ENCODE results near the gene GARNL3.

GARNL3 gene

DNA sequence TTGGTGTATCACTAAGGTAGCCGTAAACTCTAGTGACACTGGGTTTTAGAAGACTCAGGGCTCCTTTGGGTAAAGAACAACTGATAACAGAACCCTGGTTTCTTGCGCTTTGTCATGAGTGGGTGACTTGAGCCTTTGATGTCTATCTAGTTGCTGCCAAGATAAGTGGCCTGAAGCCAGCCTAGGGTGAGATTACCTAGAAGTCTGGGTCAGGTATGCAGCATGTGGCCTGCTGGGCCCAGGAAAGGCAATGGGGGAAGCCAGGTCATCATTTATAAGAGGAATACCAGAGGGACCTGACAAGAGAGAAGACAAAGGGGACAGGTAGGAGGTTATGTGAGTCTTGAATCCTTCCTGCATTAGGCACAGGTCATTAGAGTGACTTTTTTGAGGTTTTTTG, 23.2 kb upstream of the GARNL3 start:
- no peak for DNase-seq

DNA sequence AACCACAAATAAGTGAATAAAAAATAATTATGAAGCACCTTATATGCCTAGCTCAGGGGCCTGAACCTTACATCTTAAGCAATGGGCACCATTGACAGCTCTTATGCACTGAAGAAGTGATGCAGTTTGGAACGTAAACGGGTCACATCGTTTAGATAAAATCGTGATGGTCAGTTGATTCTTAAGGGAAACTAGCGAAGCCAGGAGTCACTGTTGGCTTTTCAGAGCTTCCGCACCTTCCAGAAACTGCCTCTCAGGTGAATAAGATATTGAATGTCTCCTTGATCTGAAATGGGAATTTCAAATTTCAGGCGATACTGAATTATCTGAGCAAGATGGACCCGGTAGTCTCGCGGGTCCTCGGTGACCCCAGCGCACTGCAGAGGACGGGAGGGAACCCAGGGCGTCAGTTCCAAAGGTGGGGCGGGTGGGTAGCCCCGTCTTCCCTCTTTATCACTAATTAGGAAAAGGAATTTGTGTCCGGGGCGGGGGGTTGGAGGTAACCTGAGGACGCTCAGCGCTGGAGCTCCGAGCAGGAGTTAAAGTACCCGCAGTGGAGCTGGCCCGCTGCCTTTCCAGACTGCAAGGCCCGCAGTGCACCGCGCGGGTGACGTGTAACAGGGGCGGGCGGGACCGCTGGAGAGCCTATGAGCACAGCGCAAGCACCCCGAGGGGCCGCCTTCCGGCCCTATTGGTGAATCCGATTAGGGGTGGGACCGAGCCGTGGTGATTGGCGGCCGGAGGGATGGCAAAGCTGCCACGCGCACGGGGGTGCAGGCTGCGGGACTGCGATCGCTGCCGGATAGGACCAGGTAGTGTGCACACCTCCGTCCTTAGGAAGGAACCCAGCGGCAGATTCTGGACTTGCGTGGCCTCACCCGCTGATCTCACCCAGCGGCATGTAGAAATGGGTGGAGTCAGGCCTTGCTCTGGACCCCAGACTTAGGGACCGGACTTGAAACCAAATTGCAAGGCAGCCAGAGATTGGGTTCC, 19.7 kb upstream of the GARNL3 start:
- peak; percentile 88 for DNase-seq

DNA sequence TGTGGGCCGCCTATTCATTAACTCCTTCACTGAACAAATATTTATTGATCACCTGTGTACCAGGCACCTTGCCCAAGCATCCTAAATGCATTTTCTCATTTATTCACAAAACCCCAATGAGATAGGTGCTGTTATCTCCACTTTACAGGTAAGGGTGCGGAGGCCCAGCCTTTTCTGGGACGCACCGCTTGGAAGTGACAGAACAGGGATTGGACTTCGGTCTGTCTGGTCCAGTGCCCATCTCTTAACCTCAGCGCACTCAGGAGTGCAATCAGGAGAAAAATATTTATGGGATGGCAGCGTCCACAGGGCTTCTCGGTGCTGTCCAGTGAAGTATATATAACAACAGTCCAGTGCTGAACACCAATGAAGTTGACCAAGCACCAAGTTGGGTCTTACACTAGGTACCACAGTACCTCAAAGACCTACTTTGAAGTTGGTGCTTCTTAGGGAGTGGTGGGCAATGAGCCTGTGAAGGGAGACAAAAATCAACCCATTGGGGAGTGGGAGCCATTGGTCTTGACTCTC, 18.9 kb upstream of the GARNL3 start:
- DNase-seq, result no peak

DNA sequence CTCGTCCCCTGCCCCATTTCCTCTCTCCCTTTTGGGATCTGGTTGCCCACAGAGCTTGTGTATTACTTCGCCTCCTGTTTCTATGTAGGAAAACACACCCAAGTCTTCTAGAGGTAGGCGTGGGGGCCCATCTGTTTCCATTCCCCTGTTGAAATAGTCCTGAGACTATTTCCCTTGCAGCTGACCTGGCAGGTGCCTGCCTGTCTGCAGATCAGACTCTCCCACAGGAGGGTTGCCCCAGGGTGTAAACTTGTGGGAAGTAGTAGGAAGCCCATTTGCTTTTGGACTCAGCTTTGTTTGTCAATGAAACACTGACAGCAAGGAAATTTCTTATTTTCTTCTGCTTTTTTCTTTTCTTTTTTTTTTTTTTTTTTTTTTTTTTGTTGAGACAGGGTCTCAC, 16.3 kb upstream of the GARNL3 start:
- DNase-seq, result no peak

DNA sequence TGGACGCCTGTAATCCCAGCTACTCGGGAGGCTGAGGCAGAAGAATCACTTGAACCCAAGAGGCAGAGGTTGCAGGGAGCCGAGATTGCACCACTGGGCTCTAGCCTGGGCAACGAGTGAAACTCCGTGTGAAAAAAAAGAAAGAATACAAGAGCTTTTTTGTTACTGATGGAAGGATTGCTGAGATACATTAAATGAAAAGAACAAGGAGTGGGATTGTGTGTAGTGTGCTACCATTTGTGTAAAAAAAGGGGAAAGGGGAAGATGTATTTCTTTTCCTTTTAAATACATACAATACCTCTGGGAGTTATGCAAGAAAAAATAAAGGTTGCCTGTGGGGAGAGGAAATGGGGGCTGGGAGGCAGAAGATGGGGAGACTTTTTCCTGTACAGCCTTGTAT, 14.7 kb upstream of the GARNL3 start:
- no peak for DNase-seq

DNA sequence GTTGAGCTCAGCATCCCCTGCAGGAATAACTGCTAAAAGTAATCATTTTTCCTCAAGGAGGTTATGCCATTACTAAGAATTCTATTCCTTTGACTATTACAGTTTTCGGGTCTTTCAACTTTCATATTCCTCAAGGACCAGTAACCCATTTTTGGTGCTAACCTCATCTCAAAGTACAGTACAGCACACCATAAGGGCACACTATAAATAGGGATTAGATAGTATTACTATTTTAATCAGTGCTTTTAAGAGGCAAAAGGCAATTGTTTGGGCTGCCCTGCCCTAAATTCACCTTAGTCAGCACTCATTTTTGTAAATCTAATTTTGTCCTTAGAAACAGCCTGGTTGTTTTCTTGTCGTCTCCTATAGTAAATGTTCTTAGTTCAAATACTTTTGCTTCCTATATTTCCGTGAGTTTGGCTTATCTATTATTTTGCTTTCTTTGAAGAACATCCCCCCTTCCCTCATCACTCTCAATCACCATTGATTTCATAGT, 13.6 kb upstream of the GARNL3 start:
- no peak for DNase-seq

DNA sequence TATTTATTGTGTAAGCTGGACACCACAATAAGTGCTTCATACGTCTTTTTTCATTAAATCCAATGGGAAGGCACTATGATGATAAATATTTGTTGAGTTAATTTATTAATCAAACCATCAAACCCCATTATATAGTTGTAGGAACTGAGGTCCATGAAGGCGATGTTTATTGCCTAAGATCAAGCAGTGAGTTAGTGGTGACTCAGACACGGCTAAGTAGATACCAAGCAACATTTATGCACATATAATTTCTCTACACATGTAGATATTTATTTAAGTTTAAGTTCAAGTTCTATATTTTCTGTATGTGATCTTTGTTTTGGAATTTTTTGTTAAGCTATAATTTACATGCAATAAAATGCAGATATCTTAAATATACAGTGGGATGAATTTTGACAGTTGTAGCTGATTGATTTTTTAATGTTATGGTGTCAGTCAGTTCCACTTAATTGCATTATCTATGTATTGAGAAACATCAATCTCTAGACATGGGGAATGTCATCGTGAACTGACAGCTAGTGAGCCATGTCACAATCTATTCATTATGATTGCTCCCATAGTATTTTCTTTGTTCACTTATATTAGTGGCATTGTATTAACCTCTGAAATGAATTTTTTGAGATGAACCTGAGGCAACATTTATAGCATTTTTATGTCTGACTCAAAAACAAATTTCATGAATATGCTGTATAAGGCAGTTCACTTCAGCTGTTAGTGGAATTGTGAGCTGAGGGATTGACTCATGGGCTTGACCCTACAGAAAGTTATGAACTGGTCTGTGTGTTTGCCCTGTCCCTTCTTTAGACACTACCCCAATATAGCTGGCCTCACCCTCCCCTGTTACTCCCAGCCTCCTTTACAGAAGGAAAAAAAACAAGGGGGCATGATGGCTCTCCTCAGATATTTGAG, 11.9 kb upstream of the GARNL3 start:
- no peak for DNase-seq

DNA sequence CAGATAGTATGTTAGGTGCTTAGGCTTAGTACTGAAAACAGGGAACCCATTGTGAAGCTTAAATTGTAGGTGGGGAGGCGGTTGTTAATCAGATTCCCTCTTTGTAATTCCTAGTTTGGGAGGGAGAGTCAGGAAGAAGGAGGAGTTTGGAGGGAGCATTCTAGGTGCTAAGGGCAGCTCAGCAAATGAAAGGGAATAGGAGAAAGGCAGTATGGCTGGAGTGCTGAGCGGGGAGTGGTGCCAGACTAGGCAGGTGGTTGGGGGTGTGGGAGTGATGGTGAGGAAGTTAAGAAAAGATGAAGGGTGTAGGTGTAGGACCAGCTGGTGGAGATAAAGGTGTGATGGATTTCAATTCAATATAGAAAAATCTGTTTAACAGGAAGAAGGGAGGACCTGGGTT, 11.1 kb upstream of the GARNL3 start:
- no peak for DNase-seq

DNA sequence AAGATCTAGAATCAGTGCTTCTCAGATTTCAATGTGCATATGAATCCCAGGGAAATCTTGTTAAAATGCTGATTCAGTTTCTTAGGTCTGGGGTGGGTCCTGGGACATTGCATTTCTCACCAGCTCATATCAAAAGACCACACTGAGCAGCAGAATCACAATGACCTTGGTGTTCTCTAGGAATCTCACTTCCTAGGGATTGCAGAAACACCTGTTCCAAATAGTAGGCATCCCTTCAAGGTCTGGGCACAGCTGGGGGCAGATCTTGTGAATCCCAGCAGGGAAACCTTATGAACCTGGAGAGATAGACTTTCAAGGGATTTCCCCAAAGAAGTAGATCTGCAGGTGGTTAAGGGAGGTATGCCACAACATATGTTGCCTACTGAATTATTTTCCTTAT, 8.9 kb upstream of the GARNL3 start:
- DNase-seq, result no peak

DNA sequence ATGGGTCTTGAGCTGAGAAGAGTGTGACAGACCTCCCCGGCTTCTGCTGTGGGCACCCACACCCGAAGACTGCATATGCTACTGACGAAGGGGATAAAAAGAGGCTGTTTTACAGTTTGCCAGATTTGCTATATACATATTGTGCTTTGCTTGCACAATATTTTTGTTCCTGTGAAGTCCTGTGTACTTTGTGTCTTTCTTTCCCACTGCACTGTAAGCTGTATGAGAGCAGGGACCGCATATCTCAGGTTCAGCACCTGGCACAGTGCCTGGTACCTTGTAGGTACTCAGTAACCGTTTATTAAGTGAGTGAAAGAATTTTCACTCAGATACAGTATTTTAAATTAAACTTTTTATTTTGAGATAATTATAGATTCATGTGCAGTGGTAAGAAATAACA, 8.2 kb upstream of the GARNL3 start:
- DNase-seq, result no peak

DNA sequence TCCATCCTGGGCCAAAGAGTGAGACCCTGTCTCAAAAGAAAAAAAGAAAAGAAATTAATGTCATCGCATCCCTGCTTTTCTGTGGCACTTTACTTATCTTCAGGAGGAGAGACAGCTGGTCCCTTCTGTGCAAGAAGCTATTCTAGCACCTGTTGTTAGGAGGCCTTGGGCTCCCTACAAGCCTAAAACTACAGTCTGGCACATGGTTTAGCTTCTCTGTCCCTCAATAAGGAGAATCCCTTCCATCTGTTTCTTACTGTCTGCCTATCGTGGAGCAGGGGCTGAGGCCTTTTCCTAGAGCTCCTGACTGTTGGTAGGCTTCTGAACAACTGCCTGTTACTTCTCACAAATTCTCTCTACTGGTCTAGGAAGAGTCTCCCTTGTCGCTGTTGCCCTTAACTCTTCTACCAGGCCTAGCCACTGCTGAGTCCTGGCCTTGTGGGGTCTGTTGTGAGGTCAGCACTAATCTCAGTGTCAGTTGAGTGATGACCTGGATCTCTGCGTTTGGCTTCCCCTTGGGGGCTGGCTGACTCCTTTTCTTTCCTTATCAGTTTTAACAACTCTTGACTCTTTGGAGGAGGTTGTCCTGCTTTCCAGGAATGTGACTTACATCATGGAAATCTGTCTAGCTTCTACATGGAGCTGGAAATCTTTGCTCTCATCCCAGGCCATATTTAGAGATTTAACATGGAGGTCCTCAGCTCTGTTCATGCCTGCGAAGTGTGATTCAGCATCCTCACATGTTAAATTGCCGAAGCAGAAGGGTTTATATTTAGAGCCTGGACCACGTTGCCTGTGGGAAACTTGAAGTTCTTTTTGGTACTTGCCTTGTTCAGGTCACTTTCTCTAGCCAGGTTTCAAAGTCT, 5.7 kb upstream of the GARNL3 start:
- DNase-seq, result peak; percentile 76

DNA sequence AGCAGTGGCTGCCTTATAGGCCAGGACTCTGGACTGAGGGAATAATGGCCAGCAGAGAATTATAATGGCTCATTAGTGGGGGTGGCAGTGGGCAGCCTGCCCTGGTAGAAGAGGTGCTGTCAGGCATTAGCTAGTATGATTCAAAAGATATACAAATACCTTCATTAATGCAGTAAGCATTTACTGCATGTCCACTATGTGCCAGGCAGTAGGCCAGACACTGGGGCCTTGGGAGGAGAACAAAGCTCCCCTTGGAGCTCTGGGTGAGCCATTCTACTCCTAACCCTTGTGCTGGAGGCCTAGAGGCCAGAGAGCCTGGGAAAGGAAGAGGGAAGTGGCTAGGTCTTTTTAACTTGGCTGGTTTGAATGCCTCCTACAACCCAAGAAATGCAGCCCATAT, 2.0 kb upstream of the GARNL3 start:
- DNase-seq, result no peak

DNA sequence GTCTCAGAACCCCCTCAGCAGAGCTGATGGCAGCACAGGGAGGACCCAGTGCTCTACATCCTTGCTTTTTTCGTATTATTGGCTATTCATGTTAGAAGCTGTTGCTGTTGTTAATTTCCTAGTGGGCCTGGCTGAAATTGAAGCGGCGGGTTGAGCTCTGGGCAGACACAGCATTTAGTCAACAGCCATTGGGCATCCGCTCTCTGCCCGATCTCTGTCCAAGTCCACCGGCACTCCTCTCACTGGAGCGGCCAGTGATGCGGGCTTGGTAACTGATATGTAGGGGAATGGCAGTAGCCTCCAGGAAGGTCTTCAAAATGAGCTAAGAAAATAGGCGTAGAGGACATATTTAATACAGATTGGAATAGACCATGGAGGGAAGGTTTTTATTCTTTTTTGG, 1.3 kb upstream of the GARNL3 start:
- DNase-seq, result no peak

DNA sequence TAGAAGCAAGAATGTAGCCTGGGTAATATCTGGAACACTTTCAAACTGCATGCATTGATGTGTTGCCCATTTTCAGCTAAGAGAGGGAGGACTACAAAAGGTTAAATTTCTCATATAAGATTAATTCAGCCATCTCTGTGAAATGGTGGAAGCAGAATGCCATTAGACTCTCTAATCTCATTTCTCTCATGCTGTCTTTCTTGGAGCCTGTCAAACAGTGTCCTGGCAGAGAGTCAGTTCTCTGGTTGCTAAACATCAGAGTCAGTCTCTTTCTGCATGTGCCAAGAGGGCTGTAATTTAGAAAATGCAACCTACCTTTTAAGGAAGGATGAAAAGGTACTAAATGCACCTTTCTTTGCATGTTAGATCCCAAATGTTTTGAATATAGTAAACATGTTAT, 910 bp upstream of the GARNL3 start:
- DNase-seq, result no peak

DNA sequence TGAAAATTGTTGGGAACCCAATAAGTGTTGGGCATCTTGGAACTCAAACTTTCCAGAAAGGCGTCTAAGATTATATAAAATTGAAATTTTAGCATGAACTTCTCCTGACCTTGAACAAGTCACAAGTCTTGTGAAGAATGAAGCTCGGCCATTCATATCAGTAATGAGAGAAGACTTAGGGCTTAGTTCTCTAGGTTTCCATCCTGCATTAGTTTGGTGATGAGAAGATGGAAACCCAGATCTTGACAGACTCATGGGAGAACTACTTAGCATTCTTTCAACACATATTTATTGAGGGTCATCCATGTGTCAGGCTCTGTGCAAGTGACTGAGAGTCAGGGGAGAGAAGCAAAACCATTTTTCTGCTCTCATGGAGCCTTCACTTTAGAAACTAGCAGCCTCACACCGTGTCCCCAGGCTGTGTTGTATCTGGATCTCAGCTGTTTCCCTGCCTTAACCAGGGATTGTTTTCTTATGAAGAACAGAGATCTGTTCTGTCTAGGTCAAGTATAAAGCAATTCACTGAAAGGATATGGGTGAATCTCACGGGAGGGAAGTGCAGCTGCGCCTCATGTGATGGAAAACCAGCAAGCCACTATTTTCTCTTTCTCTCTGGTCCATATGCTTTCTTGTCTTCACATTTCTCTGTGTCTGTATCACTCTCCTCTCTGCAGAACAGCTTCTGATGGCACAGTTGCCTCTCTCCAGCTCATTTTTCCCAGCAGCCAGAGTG, 3.4 kb downstream of the GARNL3 start:
- DNase-seq, result no peak

DNA sequence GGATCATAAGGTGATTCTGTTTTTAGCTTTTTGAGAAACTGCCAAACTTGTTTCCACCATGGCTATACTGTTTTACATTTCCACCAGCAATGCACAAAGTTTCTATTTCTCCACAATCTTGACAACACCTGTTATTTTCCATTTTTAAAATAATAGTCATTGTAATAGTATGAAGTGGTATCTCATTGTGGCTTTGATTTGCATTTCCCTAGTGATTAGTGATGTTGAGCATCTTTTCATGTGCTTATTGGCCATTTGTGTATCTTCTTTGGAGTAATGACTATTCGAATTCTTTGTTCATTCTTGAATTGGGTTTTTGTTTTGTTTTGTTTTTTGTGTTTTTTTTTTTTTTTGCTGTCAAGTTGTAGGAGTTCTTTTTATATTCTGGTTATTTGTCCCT, 4.9 kb downstream of the GARNL3 start:
- no peak for DNase-seq

DNA sequence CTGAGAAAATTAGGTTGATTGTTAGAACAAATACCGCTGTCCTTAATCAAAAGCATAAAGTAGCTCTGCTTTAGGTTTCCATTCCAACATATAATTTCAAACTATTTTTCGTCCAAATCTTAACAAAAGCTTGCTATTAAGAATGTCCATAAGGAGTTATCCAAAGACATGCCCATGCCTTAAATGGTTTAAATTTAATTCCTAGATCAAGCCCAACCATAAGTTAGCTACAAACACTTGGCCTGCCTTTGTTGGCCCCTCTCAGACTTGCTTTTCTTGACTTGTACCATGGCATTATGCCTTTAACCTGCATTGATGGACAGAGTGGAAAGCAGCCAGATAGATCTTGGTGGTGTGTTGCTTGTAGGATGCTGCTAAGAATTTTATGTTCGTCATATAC, 8.8 kb downstream of the GARNL3 start:
- no peak for DNase-seq

DNA sequence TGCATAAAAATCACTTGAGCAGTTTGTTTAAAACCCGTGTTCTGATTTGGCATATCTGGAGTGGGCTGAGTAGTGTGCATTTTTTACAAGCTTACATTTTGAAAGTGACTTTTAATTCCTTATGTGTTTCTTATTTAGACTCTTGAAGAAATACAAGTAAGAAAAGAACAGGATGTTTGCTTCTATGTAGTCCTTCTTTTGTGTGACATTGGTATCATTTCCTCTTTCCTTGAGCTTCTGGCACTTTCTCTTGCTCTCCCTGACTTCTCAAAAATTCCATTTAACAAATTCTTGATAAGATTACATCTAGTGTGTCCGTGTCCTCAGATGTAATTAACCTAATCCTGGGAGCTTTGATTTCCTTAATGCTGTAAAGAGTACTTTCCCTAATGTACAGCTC, 12.5 kb downstream of the GARNL3 start:
- no peak for DNase-seq

DNA sequence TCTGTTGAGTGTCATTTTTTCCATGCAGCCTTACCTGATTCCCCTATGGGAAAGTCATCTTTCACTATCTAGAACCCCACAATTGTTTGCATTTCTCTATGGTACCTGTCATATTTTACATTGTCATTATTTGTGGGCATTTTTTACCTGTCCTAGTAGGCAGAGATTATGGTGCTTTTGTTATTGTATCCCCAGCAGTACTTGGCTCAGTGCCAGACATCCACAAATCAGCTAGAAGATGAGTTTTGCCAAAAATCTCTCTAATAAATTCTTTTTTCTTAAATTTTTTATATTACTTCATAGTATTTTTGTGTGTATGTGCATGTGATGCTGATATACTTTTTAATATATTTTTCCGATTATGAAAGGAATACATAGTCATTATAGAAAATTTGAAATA, 13.2 kb downstream of the GARNL3 start:
- DNase-seq, result no peak

DNA sequence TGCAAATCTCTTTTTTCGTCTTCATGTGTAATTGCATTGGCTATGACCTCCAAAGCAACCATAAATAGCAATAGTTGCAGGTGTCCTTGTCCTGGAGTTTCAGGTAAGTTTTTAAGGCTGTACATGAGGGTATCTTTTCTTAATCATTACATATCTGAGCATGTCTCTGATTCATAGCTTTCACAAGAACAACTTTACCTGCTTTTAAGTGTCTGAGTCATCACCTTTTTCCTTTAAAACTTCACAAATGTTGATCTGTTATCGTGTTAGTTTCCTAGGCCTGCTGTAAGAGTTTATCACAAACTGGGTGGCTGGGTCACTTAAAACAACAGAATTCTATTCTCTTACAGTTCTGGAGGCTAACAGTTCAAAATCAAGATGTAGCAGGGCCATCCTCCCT, 13.8 kb downstream of the GARNL3 start:
- no peak for DNase-seq

DNA sequence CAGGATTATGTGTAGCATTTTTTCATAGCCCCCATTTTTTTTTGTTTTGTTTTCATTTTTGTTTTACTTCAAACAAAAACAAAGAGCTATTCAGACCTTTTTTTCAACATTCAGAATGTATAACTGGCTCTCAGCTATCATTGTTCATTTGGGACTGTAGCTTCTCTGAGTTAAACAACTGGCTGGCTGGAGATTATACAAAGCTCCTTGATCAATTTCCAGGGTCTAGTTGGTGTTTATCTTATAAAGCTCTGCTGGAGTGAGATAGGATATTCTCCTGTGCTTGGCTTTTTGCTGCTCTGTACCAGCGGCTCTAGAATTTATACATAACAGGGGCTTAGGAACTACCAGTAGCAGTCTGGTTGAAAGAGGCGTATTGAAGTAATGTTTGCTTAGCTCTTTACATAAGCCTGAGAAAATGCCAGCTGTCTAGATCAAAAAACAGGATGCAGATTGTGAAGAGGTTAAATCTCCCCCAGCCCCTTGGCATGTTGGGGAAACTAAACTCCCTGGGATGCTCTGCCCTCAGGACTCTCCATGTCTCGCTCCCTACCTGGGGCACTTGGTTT, 15.2 kb downstream of the GARNL3 start:
- peak; percentile 73 for DNase-seq
